ENCODE data around the gene C11orf86.

The C11orf86 gene

DNA sequence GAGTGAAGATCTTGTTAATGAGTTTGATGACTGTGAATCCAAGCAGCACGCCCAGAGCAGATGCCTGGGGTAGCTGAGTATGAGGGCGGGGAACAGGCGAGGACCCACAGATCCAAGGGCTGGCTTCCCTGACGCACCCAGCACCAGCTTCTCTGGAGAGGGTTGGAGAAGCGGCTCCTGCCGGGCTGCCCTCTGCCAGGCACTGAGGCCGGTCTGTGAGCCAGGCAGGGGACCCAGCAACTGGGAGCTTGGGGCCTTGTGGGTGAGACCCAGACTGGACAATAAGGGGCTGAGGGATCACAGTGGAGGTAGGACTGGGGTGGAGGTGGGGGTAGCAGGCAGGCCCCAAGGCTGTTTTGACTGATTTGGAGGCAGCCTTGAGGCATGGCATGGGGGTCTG lies 39.2 kb downstream of the C11orf86 start:
- H4K8ac ChIP-seq (ENCODE audit: low read length): no peak overlapping the region
- DNase-seq: no peak
- no peak overlapping the region for H3K4me2 ChIP-seq (ENCODE audit: low read length, poor library complexity, severe bottlenecking)
- no peak overlapping the region for H2AFZ ChIP-seq (ENCODE audit: low read depth, low read length)
- no peak overlapping the region for H2BK120ac ChIP-seq (ENCODE audit: low read depth, low read length)
- no peak overlapping the region for H2AK5ac ChIP-seq (ENCODE audit: low read length, severe bottlenecking)
- H2BK15ac ChIP-seq (ENCODE audit: low read depth, poor library complexity, severe bottlenecking): no peak overlapping the region
- H3K18ac ChIP-seq (ENCODE audit: low read depth in 1 of 2, low read length in 2 of 2): no peak overlapping the region
- no peak overlapping the region for H3K4me3 ChIP-seq (ENCODE audit: insufficient read depth in 1 of 2, low read depth in 1 of 2, low read length in 2 of 2)
- H3K36me3 ChIP-seq (ENCODE audit: control insufficient read depth in 1 of 2, insufficient read depth in 2 of 2, low read depth in 1 of 2, low read length in 2 of 2): peaks cover 0 to 3% of the 10 kb centered on the region in 2 experiments
- no peak overlapping the region for H2BK5ac ChIP-seq (ENCODE audit: low read depth, low read length, poor library complexity, severe bottlenecking)
- H3K9ac ChIP-seq (ENCODE audit: low read length): no peak overlapping the region
- no peak overlapping the region for H3K4ac ChIP-seq (ENCODE audit: low read depth in 1 of 2, low read length in 2 of 2)
- no peaks in the 10 kb centered on the region for H3K4me1 ChIP-seq (ENCODE audit: control insufficient read depth, insufficient read depth, low read depth, low read length)
- peaks cover 0 to 26% of the 10 kb centered on the region in 2 experiments for H3K27me3 ChIP-seq (ENCODE audit: control insufficient read depth in 1 of 2, insufficient read depth in 1 of 2, low read length in 2 of 2)
- no peak overlapping the region for H3K23ac ChIP-seq (ENCODE audit: low read length in 2 of 2)
- no peak overlapping the region for H3K14ac ChIP-seq (ENCODE audit: low read length in 2 of 2)
- no peaks in the 10 kb centered on the region for H3K9me3 ChIP-seq (ENCODE audit: control insufficient read depth, low read length)
- H2BK12ac ChIP-seq (ENCODE audit: low read length in 2 of 2): no peak overlapping the region
- 93% methylated on average over 7 of the region's 7 CpGs for WGBS
- no peak overlapping the region for H4K91ac ChIP-seq (ENCODE audit: low read length)
- no peak overlapping the region for H3K27ac ChIP-seq (ENCODE audit: low read length, poor library complexity, severe bottlenecking)
- H3K79me1 ChIP-seq (replicated peaks; ENCODE audit: low read length, poor library complexity, severe bottlenecking): no peaks in the 10 kb centered on the region

DNA sequence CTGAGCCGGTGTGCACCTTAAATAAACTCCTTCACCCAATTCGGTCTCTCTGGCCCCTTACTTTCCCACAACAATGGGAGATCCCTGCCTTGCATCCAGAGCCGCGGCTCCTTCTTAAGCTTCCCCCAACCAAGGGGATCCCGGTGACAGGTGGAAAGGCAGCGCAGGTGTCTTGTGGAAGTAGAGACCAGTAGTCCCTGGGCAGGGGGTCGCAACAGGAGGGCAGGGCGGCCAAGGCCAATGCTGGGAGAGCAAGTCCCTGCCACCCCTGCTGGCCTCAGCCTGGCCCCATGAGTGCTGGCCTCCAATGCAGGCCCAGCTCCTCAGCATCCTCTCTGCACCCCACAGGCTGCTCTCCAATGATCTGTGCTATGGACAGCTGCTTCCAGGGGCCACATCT lies 39.9 kb downstream of the C11orf86 start:
- no peak overlapping the region for H3K27ac ChIP-seq (ENCODE audit: low read length, poor library complexity, severe bottlenecking)
- H3K9me3 ChIP-seq (ENCODE audit: control insufficient read depth, low read length): no peaks in the 10 kb centered on the region
- no peak for DNase-seq
- H3K4me1 ChIP-seq (ENCODE audit: control insufficient read depth, insufficient read depth, low read depth, low read length): no peaks in the 10 kb centered on the region
- no peak overlapping the region for H3K4ac ChIP-seq (ENCODE audit: low read depth in 1 of 2, low read length in 2 of 2)
- no peak overlapping the region for H2AFZ ChIP-seq (ENCODE audit: low read depth, low read length)
- no peak overlapping the region for H2AK5ac ChIP-seq (ENCODE audit: low read length, severe bottlenecking)
- 93% methylated on average over 8 of the region's 8 CpGs for WGBS
- H4K8ac ChIP-seq (ENCODE audit: low read length): no peak overlapping the region
- H3K14ac ChIP-seq (ENCODE audit: low read length in 2 of 2): peak overlapping the region in 1 of 2 experiments; percentile 89
- H3K27me3 ChIP-seq (ENCODE audit: control insufficient read depth in 1 of 2, insufficient read depth in 1 of 2, low read length in 2 of 2): peaks cover 0 to 23% of the 10 kb centered on the region in 2 experiments
- H3K18ac ChIP-seq (ENCODE audit: low read depth in 1 of 2, low read length in 2 of 2): no peak overlapping the region
- no peak overlapping the region for H2BK5ac ChIP-seq (ENCODE audit: low read depth, low read length, poor library complexity, severe bottlenecking)
- H3K36me3 ChIP-seq (ENCODE audit: control insufficient read depth in 1 of 2, insufficient read depth in 2 of 2, low read depth in 1 of 2, low read length in 2 of 2): peaks cover 0 to 3% of the 10 kb centered on the region in 2 experiments
- no peak overlapping the region for H2BK12ac ChIP-seq (ENCODE audit: low read length in 2 of 2)
- peak overlapping the region; percentile 22 for H4K91ac ChIP-seq (ENCODE audit: low read length)
- no peak overlapping the region for H2BK120ac ChIP-seq (ENCODE audit: low read depth, low read length)
- no peak overlapping the region for H3K9ac ChIP-seq (ENCODE audit: low read length)
- H3K4me3 ChIP-seq (ENCODE audit: insufficient read depth in 1 of 2, low read depth in 1 of 2, low read length in 2 of 2): no peak overlapping the region
- H3K79me1 ChIP-seq (replicated peaks; ENCODE audit: low read length, poor library complexity, severe bottlenecking): no peaks in the 10 kb centered on the region
- H3K4me2 ChIP-seq (ENCODE audit: low read length, poor library complexity, severe bottlenecking): no peak overlapping the region
- H2BK15ac ChIP-seq (ENCODE audit: low read depth, poor library complexity, severe bottlenecking): no peak overlapping the region
- H3K23ac ChIP-seq (ENCODE audit: low read length in 2 of 2): no peak overlapping the region

DNA sequence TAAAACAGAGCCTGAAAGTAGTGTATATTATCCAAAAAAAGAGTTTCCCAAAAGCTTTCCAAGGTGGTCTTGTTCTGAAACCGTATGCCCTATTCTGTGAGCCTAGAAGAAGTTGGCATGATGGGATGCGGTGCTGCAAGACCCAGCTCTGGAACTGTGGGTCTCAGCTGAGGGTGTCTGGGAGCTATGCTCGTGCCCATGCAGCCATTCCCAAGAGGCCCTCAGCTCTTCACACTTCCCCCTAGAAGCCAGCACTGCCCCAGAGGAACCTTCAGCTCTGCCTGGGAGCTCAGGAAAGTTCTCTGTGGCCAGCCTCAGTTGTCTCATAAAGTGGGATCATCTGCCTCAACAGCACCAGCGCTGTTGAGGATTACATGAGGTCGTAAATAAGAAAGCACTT lies 41.4 kb downstream of the C11orf86 start:
- Histone ChIP-seq H3K4me1 (ENCODE audit: control insufficient read depth, insufficient read depth, low read depth, low read length) (no peaks in the 10 kb centered on the region), H3K36me3 (ENCODE audit: control insufficient read depth in 1 of 2, insufficient read depth in 2 of 2, low read depth in 1 of 2, low read length in 2 of 2) (peaks cover 0 to 3% of the 10 kb centered on the region in 2 experiments), H3K27ac (ENCODE audit: low read length, poor library complexity, severe bottlenecking) (no peak overlapping the region)

DNA sequence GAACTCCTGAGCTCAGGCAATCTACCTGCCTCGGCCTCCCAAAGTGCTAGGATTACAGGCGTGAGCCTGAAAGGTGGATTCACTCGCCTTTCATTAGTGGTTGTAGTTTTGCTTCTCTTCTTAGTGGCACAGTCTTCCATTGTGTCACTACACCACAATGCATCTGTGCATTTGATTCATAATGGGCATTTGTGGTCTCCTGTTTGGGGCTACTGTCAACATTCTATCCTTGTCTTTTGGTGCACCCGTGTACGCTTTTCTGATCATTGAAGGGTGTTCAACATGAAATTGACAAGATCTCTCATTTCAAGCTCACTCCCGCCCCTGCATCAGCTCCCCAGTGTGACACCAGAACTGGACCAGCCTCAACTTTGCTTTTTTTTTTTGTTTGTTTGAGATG lies 45.8 kb downstream of the C11orf86 start:
- Histone ChIP-seq H3K4me1 (ENCODE audit: control insufficient read depth, insufficient read depth, low read depth, low read length) (peaks cover 31% of the 10 kb centered on the region), H4K91ac (ENCODE audit: low read length) (no peak overlapping the region), H2AK5ac (ENCODE audit: low read length, severe bottlenecking) (no peak overlapping the region), H3K14ac (ENCODE audit: low read length in 2 of 2) (no peak overlapping the region), H2BK12ac (ENCODE audit: low read length in 2 of 2) (no peak overlapping the region), H3K4ac (ENCODE audit: low read depth in 1 of 2, low read length in 2 of 2) (no peak overlapping the region), H3K27me3 (ENCODE audit: control insufficient read depth in 1 of 2, insufficient read depth in 1 of 2, low read length in 2 of 2) (peaks cover 0 to 38% of the 10 kb centered on the region in 2 experiments), H3K4me3 (ENCODE audit: insufficient read depth in 1 of 2, low read depth in 1 of 2, low read length in 2 of 2) (no peak overlapping the region), H2BK15ac (ENCODE audit: low read depth, poor library complexity, severe bottlenecking) (no peak overlapping the region), H4K8ac (ENCODE audit: low read length) (no peak overlapping the region), H3K27ac (ENCODE audit: low read length, poor library complexity, severe bottlenecking) (no peak overlapping the region), H3K9me3 (ENCODE audit: control insufficient read depth, low read length) (no peaks in the 10 kb centered on the region), H2BK5ac (ENCODE audit: low read depth, low read length, poor library complexity, severe bottlenecking) (no peak overlapping the region), H3K36me3 (ENCODE audit: control insufficient read depth in 1 of 2, insufficient read depth in 2 of 2, low read depth in 1 of 2, low read length in 2 of 2) (no peaks in the 10 kb centered on the region), H2AFZ (ENCODE audit: low read depth, low read length) (no peak overlapping the region), H3K9ac (ENCODE audit: low read length) (no peak overlapping the region), H3K79me1 (replicated peaks; ENCODE audit: low read length, poor library complexity, severe bottlenecking) (no peaks in the 10 kb centered on the region), H2BK120ac (ENCODE audit: low read depth, low read length) (no peak overlapping the region), H3K23ac (ENCODE audit: low read length in 2 of 2) (no peak overlapping the region), H3K18ac (ENCODE audit: low read depth in 1 of 2, low read length in 2 of 2) (no peak overlapping the region), H3K4me2 (ENCODE audit: low read length, poor library complexity, severe bottlenecking) (no peak overlapping the region)
- no peak for DNase-seq
- 92% methylated on average over 4 of the region's 6 CpGs for WGBS

More for the DNA sequence above, 41.4 kb downstream of the C11orf86 start:
- Histone ChIP-seq H3K23ac (ENCODE audit: low read length in 2 of 2) (no peak overlapping the region), H2BK12ac (ENCODE audit: low read length in 2 of 2) (no peak overlapping the region), H3K4ac (ENCODE audit: low read depth in 1 of 2, low read length in 2 of 2) (no peak overlapping the region), H3K14ac (ENCODE audit: low read length in 2 of 2) (no peak overlapping the region), H2AFZ (ENCODE audit: low read depth, low read length) (no peak overlapping the region), H3K4me3 (ENCODE audit: insufficient read depth in 1 of 2, low read depth in 1 of 2, low read length in 2 of 2) (no peak overlapping the region), H4K8ac (ENCODE audit: low read length) (no peak overlapping the region), H3K4me2 (ENCODE audit: low read length, poor library complexity, severe bottlenecking) (no peak overlapping the region), H4K91ac (ENCODE audit: low read length) (no peak overlapping the region), H3K27me3 (ENCODE audit: control insufficient read depth in 1 of 2, insufficient read depth in 1 of 2, low read length in 2 of 2) (peaks cover 0 to 18% of the 10 kb centered on the region in 2 experiments), H2BK5ac (ENCODE audit: low read depth, low read length, poor library complexity, severe bottlenecking) (no peak overlapping the region), H2BK15ac (ENCODE audit: low read depth, poor library complexity, severe bottlenecking) (no peak overlapping the region), H3K9ac (ENCODE audit: low read length) (no peak overlapping the region), H3K9me3 (ENCODE audit: control insufficient read depth, low read length) (no peaks in the 10 kb centered on the region), H3K79me1 (replicated peaks; ENCODE audit: low read length, poor library complexity, severe bottlenecking) (no peaks in the 10 kb centered on the region), H3K18ac (ENCODE audit: low read depth in 1 of 2, low read length in 2 of 2) (no peak overlapping the region), H2BK120ac (ENCODE audit: low read depth, low read length) (no peak overlapping the region), H2AK5ac (ENCODE audit: low read length, severe bottlenecking) (no peak overlapping the region)
- 77% methylated on average over 4 of the region's 5 CpGs for WGBS
- no peak for DNase-seq

Data from mesenchymal stem cell (in vitro differentiated cells and primary cell).